ENCODE data around the gene DDIT4L. TPM values are rescaled to one million over a fixed set of nuclear protein-coding genes. Genes with fewer than 3 reads are reported as not detected.
A peak's percentile ranks its signal among the peaks of the same experiment; 100 is the strongest.
"Not testable (repeated sequence)": the region's sequence is repeated elsewhere in the genome, so short reads cannot be mapped to it uniquely, and the experiment has no call there.

DDIT4L gene, protein sequence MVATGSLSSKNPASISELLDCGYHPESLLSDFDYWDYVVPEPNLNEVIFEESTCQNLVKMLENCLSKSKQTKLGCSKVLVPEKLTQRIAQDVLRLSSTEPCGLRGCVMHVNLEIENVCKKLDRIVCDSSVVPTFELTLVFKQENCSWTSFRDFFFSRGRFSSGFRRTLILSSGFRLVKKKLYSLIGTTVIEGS
- 0.35 TPM for total RNA-seq

DNA sequence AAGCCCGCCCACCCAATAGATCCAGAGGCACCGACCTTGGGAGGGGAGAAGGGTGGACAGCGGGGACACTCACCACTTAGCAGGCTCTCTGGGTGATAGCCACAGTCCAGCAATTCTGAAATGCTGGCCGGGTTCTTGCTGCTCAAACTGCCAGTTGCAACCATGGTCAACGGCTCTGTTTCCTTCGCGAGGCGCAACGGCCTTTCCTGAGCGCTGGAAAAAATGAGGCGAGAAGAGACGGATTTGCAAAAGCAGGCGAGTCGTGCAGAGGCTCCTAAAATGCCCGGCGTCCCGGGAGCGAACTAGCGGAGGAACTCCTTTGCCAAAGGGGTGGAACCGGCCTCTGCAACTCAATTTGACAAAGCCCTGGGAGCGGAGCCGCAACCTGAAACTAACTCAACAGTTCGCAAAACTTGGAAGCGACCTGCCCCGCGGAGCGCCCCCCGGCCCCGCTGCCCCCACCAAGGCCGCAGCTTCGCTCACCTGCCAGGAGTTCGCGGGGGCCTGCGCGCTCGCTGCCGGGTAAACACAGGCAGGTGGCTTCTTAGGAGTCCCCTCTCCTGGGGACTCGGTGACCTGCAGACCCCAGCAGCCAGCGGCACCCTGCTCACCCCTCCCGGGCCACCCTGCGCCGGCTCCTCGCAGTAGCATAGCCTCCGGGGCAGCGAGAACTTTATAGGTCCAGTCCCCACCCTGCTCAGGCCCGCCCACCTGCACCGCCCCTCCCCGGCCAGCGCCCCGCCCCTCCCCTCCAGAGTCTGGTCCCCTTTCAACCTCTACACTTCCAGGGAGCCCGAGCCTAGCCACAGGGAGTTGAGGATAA is at the start of gene DDIT4L:
DDIT4L (minus strand) TSS at position 649 of the 823 bp plus-strand sequence; CDS start at position 164, 485 bp downstream.
- peak; percentile 10 for DNase-seq (ENCODE audit: low spot score)

DNA sequence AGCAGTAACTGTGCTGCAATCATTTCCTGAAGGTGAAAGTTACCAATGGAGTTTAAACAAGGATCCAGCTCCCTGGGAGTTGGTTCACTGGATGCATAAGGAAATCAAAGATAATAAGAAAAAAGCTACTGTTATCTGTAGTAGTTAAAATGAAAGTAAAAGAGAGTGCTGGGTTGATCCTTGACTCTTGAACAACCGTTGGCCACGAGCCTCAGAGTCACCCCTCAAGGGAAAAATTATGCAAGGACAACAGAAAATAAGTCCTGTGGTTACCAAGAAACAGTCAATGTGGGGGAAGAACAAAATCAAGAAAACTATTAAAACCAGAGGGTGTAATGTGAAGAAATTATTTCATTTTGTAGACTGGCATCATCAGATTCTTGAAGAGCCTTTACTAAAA is 49.7 kb upstream of the DDIT4L start:
- no peak for DNase-seq (ENCODE audit: low spot score)

DNA sequence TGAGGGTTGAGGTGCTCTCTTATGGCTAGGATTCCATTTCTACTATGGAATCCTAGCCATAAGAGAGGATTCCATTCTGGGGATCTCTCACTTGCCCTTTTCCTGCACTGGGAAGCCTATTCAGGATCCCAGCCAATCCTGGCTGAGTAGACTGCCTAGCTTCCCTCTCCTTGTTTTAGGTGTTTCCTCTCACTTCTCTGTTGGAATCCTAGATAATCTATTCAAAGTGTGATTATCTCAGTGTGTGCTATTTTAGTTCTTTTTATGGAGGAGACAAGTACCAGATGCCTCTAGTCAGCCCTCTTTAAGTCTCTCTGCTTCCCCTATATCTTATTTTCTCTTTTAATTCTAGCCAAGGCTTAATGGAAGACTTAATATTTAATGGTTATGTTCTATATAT is 34.5 kb upstream of the DDIT4L start:
- no peak for DNase-seq (ENCODE audit: low spot score)

DNA sequence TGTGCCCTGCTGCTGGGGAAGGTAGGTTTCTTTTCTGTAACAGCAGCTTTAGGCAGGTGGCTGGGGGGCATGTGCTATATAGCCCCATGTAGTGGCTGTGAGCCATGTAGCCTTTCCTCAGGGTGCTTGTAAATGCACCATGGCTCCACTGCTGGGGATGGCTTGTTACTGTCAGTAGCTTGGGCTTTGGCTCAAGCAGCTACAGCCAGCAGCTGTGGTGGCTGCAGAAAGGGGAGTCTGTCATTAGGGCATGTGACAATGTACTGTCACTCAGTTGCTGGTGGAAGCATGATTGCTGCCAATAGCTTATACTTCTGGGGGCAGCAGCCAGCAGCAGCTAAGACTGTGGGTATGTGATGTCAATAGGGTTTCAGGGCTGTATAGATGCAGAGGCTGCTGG is 33.9 kb upstream of the DDIT4L start:
- no peak for DNase-seq (ENCODE audit: low spot score)

DNA sequence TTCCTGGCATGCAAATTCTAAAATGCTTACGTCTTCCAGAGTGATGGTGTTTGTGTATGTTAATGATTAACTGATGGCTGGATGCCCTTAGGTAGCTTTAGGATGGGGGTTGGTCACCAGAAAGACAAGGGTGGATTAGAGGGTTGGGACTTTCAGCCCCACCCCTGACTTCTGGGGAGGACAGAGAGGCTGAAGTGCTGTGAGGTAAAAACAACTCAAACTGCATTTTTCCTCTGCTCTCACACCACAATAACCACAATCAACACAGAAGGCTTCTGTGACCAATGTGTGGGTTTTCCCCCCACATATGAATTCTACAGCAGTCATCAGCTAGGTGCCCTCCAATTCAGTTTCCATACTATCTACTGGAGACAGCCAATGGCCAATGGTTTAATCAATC is 18.7 kb upstream of the DDIT4L start:
- DNase-seq (ENCODE audit: low spot score), result no peak

DNA sequence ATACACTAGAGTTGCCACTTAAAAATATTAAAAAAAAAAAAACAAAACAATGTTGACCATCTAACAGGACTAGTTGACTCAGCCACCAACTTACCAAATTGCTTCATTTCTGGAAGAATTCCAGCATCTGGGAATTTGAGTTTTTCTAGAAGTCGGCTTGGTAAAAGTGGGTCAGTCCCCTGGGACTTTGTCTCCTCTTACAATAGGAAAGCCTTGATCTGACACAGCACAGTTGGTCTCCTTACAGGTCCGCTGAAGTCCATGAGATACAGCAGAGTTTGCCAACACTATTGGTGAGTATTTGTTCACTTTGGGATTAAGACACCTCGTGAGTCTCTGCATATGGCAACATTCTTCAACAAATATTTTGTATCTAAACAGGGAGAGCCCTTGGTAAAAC is 18.2 kb upstream of the DDIT4L start:
- no peak for DNase-seq (ENCODE audit: low spot score)

DNA sequence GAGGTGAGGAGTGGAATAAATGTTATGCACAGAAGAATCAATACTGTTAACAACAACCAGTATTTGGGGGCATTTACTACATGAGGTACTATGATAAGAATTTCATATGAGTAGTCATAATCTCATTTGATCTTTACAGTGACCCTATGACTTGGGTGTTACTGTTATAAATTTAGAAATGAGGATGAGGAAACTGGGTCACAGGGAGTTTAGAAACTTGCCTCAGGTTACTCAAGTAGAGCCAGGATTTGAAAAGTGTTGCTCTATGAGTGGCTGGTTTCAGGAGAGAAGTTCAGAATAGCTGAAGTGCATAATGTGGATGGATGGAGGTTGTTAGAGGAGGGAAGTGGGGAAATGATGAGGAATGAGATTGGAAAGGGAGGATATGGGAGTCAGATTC is 16.6 kb upstream of the DDIT4L start:
- DNase-seq (ENCODE audit: low spot score), result no peak

DNA sequence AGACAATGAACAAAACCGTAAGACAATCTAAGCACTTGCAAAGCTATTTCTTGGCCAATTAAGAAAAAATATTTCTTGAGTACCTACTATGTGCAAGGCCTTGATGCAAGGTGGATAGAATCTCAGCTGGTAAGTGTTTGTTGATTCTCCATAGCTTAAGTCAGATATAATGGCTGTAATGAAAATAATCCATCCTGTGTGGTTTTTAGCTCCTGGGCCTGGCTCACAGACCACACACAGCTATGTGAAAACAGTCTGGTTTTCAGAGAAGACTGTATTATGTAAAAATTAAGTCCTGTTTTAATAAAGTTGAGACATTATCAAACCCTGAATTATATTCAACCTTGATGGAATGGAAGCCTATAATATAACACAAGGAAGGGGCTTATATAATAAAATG is 7.8 kb upstream of the DDIT4L start:
- no peak for DNase-seq (ENCODE audit: low spot score)

DNA sequence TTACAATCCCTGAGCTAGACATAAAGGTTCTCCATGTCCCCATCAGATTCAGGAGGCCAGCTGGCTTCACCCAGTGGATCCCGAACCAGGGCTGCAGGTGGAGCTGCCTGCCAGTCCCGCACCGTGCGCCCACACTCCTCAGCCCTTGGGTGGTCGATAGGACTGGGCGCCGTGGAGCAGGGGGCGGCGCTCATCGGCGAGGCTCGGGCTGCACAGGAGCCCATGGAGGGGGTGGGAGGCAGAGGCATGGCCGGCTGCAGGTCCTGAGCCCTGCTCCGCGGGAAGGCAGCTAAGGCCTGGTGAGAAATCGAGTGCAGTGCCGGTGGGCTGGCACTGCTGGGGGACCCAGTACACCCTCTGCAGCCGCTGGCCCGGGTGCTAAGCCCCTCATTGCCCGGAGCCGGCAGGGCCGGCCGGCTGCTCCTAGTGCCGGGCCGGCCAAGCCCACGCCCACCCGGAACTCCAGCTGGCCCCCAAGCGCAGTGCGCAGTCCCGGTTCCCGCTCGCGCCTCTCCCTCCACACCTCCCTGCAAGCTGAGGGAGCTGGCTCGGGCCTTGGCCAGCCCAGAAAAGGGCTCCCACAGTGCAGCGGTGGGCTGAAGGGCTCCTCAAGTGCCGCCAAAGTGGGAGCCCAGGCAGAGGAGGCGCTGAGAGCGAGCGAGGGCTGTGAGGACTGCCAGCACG is 6.3 kb upstream of the DDIT4L start:
- not testable (repeated sequence) for DNase-seq (ENCODE audit: low spot score)

DNA sequence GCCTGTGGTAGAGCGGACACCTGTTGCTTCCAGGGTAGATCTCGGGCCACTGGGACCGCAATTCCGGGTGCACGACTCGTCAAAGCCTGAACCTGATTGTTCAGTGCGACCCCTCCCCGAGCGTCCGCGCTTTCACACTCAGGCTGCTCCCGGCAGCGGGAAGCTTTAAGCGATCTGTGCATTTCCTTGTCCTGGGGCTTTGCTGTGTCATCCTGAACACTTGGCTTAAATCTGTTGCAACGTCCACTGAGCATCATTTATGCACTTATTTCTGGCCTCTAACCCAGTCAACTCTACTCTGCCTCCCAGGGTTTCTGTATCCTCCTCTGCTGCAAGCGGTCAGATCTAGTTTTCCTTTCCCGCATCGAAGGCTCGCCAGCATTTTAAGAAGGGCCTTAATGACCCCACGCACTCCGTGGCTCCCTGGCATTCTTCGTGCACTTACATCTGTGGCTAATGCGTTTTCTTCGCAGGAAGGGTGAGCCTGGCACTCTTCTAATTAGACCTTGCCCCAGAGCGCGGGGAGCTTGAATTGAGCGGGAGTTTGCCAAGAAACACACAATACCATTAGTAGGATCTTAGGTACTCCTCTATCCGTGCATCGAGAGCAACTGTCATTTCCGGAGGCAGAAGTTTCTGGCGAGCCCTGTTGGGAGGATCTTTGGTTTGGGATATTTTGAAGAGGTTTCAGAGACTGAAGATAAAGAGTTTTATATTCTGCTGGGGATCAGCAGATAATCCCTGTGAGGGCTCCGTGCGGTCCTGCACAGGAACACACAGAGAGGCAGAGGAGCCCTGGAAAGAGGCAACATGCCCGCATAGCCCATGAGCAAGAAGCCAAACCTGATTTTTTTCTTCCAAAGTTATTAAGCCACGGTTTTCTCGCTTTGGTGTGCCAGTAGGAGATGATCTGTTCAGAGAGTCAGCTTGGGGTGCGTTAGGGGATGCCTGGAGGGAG is 654 bp upstream of the DDIT4L start:
- no peak for DNase-seq (ENCODE audit: low spot score)

DNA sequence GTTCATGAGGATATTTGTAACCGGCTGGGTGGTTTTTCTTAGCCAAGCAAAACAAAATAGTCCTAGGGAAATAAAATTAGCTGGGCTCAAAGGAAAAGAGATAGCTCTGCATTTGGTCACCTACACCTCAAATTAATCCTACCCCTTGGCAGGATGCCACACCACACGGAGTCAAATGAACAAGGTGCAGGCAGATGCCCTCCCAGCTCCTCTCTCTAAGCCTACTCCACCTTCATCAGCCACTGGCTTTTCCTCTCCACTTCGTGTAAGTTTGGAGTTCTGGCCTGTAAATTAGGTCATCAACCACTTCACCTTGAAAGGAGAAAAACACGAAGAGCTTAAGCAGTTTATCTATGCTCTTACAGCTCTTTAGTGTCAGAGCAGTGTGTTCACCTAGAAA is 1.4 kb downstream of the DDIT4L start:
- no peak for DNase-seq (ENCODE audit: low spot score)

DNA sequence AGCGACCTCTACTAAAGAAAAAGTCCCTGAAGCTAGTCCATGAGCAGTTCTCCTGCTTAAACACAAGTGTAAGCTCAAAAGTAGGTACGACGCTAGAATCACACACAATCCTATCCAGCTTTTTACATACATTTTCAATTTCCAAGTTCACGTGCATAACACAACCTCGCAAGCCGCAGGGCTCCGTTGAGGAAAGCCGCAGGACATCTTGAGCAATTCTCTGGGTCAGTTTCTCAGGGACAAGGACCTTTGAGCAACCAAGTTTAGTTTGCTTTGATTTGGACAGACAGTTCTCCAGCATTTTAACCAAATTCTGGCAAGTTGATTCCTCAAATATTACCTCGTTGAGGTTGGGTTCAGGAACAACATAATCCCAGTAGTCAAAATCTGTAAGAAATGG is 2.5 kb downstream of the DDIT4L start:
- no peak for DNase-seq (ENCODE audit: low spot score)

DNA sequence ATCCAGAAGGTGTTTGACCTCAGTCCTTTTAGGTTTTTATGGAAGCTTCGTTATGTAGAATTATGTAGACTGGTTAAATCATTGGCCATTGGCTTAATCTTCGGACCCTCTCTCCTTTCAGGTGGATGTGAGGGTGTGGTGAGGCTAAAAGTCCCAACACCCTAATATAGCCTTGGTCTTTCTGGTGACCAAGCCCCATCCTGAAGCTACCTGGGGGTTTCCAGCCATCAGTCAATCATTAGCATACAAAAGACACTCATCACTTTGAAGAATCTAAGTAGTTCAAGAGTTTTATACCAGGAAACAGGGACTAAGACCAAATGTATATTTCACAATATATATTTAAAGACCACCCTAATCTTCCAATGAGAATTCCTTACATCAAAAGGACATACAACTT is 5.5 kb downstream of the DDIT4L start:
- no peak for DNase-seq (ENCODE audit: low spot score)

DNA sequence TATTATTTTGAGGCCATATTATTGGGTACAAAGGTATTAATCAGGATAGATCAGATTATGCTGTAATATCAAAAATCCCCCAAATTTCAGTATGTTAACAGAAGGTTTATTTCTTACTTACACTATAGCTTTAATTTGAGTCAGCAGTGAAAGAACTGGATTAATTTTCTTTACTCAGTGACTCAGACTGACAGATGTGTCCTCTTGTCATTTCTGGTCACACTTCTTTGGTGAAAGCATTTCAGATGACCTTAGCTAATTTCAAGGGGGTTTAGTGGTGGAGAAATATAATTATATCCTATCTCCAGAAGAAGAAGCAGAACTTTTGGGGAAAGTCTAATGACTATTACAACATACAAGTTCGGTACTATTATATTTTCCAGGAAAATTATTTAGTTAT is 12.4 kb downstream of the DDIT4L start:
- no peak for DNase-seq (ENCODE audit: low spot score)

DNA sequence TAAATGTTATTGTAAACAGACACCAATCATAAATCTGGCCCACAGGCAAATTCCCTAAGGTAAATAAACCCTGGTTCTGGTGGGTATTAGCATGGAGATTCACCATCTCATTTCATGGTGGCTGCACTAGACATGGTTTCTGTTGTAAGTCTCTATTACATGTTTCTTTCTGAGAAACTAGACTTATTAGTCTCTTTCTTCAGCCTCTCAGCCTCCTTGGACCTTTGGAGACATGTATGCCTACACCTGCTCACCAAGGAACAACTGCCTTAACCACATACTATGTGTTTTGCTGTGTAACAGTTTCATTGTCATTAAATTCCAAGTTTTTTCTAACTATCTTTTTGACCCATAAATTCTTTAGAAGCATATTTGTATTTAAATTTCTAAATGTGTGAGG is 13.1 kb downstream of the DDIT4L start:
- no peak for DNase-seq (ENCODE audit: low spot score)

DNA sequence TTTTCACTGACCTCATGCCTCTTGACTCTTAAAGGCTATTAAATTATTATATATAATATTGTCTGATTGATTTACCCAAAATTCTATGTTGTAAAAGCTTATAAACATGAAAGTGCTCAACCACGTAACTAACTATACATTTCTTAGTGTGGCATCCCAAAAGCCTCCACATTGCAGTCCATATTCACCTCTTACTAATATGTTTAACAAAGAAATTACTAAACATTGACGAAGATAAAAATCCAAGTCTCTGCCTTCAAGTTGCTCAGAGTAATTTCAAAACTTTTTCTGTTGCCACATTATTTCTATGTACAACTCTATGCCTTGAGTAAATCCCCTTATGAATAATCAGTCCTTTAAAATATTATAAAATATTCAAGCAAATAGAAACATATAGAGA is 14.4 kb downstream of the DDIT4L start:
- no peak for DNase-seq (ENCODE audit: low spot score)

DNA sequence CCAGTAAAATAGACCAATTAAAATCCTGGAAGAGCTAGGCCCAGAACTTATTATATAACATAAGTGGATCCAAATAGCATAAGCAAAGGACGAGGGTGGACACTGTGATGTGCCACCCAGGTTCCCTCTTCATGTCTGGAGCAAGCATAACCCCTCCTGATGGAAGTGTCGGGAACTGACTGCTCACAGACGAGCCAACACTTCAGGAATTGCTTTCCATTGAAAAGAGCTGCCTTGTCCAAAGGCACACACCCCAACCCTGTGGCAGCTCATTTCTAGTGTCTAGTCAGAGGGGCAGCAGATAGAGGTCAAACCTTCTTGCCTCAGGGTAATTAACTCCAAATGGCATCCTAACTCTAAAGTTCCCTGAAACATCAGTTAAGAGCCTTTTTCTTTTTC is 15.3 kb downstream of the DDIT4L start:
- no peak for DNase-seq (ENCODE audit: low spot score)

DNA sequence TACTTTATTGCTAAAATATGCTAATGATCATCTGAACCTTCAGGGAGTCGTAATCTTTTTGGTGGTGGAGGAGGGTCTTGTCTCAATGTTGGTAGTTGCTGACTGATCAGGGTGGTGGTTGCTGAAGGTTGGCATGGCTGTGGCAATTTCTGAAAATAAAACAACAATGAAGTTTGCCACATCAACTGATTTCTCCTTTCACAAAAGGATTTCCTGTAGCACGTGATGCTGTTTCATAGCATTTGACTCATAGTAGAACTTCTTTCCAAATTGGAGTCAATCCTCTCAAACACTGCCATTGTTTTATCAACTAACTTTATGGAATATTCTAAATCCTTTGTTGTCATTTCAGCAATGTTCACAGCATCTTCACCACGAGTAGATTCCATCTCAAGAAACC is 19.3 kb downstream of the DDIT4L start:
- DNase-seq (ENCODE audit: low spot score), result no peak

DNA sequence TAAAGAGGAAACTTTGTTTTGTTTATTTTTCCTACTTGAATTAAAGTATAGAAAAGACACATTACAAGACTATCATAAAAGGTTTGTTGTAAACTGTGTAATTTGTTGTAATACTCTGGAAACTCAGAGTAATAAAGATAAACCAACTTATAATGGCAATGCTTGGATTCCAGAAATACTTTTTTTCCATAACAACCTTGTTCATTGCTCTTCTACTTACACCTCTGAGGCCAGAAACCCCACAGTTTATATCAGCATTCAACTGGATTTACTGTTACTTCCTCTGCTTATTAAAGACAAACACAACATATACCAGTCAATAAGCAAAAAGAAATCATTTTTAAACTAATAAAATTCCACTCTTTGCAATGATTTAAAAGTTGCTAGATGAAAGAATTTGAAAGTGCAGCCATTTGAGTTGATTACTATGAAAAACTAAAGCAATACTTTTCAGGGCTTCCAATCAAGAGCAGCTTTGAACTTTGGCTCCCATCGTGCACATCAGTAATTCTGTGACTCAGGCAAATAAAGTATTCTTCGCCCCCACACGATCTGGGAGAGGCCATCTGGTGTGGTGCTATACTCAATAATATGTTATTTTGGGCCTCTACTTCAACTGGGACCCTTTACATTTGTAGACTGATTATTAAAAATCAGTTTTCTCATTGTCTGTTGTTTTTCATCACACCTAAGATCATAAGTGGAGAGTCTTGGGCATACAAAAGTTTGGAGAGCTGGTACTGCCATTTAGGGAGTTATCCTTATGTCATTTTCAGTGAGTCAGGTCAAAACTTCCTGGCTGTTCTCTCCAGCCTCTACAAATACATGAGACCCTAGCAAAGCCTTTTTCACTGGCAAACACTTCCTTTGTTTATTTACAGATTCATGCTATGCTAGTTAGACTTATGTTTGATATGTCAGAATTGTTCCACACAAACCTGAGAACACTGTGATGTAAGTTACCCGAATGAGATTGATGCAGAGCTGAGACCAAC is 20.5 kb downstream of the DDIT4L start:
- DNase-seq (ENCODE audit: low spot score), result no peak

DNA sequence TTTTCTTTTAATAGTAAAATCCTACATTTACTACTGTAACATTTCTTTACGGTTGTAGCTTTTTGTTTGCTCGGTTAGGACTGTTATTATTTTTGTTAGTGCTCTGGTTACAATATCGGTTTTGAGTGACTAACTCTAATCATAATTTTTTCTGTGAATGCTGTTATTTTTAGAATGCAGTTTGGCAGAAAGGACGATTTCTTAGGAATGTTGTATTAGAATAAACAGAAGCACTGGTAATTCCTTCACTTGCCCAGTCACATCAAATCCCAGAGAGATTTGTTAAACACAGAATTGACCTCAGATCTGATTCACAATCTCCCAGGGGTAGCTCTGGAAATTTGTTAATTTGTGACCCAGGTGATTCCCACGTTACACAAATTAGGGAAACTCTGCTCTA is 21.7 kb downstream of the DDIT4L start:
- no peak for DNase-seq (ENCODE audit: low spot score)
